GM12878 (cell line): ENCODE results near the gene RRP36. TPM values are rescaled to one million over a fixed set of nuclear protein-coding genes. Genes with fewer than 3 reads are reported as not detected.

Source experiments
- ATAC-seq: fragments of 200-7000 bp; cut with Tn5 transposase; 3 replicates; pipeline ENCODE4 v1.9.1; 2020; ENCODE audit warnings: mild to moderate bottlenecking, moderate library complexity
- BruUV-seq: library from RNA; stranded (reverse); fragments of 400-500 nt; replicated peaks from 2 replicates; lab custom pipeline; 2021; lab: Mats Ljungman, UMichigan
- CTCF ChIA-PET: fragments of 300-600 bp; sonication (Branson Sonifier 250); formaldehyde crosslinking; extraction: SDS; loops from one replicate; lab custom pipeline; 2021; ENCODE audit warnings: inconsistent platforms; lab: Yijun Ruan, JAX
- POLR2A ChIA-PET: fragments of 350-600 bp; formaldehyde crosslinking; extraction: SDS; loops from one replicate; lab custom pipeline; 2021; ENCODE audit warnings: inconsistent platforms; lab: Charles Lee
- RAD21 ChIA-PET: fragments of 300-600 bp; sonication (Branson Sonifier 250); formaldehyde crosslinking; loops from one replicate; lab custom pipeline; 2023; ENCODE audit warnings: antibody characterized with exemption; ENCODE audit not compliant: unreplicated experiment; lab: Charles Lee
- SMC1A ChIA-PET: fragments of 300-600 bp; sonication (Branson Sonifier 250); formaldehyde crosslinking; loops from one replicate; lab custom pipeline; 2023; ENCODE audit not compliant: unreplicated experiment, uncharacterized antibody; lab: Charles Lee
- DNase-seq: peaks from one replicate; pipeline ENCODE4 v3.0.0-alpha.2; 2011; ENCODE audit warnings: low read depth, low spot score
- FAIRE-seq: peaks from 3 replicates; lab custom pipeline; 2011; peaks lifted over from hg19 to GRCh38; lab: Jason Lieb, UNC
- H2AFZ ChIP-seq: 2 replicates; pipeline ENCODE4 v1.6.0; 2011; ENCODE audit warnings: low read depth, low read length, control low read depth; ENCODE audit not compliant: control insufficient read depth
- H3K27ac ChIP-seq: 2 replicates; pipeline ENCODE4 v1.5.1; 2011; ENCODE audit warnings: control low read depth; ENCODE audit not compliant: control insufficient read depth, insufficient read depth
- H3K27me3 ChIP-seq, 2 experiments: replicated peaks in 1 of 2; 2 replicates each; pipeline versions ENCODE4 v1.6.0 to v1.6.1; 2011; ENCODE audit warnings: low read length in 1 of 2; ENCODE audit not compliant: control insufficient read depth in 2 of 2, insufficient read depth in 2 of 2
- H3K36me3 ChIP-seq, 2 experiments: 2 replicates each; pipeline ENCODE4 v1.5.1; 2011; ENCODE audit warnings: low read length in 1 of 2; ENCODE audit not compliant: control insufficient read depth in 2 of 2, insufficient read depth in 2 of 2
- H3K4me1 ChIP-seq: 2 replicates; pipeline ENCODE4 v1.6.1; 2011; ENCODE audit warnings: mild to moderate bottlenecking, low read length, moderate library complexity, mixed read lengths; ENCODE audit not compliant: control insufficient read depth, insufficient read depth
- H3K4me2 ChIP-seq: 2 replicates; pipeline ENCODE4 v1.6.0; 2011; ENCODE audit warnings: control low read depth; ENCODE audit not compliant: control insufficient read depth, insufficient read depth
- H3K4me3 ChIP-seq: fragments of 200-600 bp; sonication (generic); 2 replicates; pipeline ENCODE4 v1.5.1; 2016
- H3K79me2 ChIP-seq: 2 replicates; pipeline ENCODE4 v1.6.0; 2011; ENCODE audit warnings: low read length; ENCODE audit not compliant: control insufficient read depth, insufficient read depth
- H3K9ac ChIP-seq: 2 replicates; pipeline ENCODE4 v1.8.0; 2011; ENCODE audit warnings: low read length, control low read depth, mixed read lengths; ENCODE audit not compliant: control insufficient read depth, insufficient read depth
- H3K9me3 ChIP-seq: replicated peaks from 3 replicates; pipeline ENCODE4 v1.5.1; 2011; ENCODE audit warnings: mild to moderate bottlenecking, low read length; ENCODE audit not compliant: control insufficient read depth, insufficient read depth
- H4K20me1 ChIP-seq: 2 replicates; pipeline ENCODE4 v1.6.0; 2011; ENCODE audit not compliant: control insufficient read depth, insufficient read depth
- CHD4 ChIP-seq: fragments of 200-600 bp; sonication (generic); IDR thresholded peaks from 2 replicates; pipeline ENCODE4 v1.6.1; 2016; ENCODE audit warnings: mild to moderate bottlenecking
- DPF2 ChIP-seq: fragments of 450-650 bp; IDR thresholded peaks from 2 replicates; pipeline ENCODE4 v1.6.1; 2017; ENCODE audit warnings: mild to moderate bottlenecking
- IRF4 ChIP-seq: IDR thresholded peaks from 2 replicates; pipeline ENCODE4 v1.6.1; 2011; ENCODE audit warnings: low read depth, low read length
- MXI1 ChIP-seq: fragments of 150-350 bp; IDR thresholded peaks from 2 replicates; pipeline ENCODE4 v1.6.1; 2011; ENCODE audit warnings: low read depth, mild to moderate bottlenecking, inconsistent platforms, low read length, improper control_type of control experiment
- RELA ChIP-seq: fragments of 450-650 bp; IDR thresholded peaks from 2 replicates; pipeline ENCODE4 v1.8.0; 2014; ENCODE audit warnings: borderline replicate concordance; ENCODE audit not compliant: partially characterized antibody
- SMC3 ChIP-seq: IDR thresholded peaks from 2 replicates; pipeline ENCODE4 v1.6.1; 2011; ENCODE audit warnings: low read length, improper control_type of control experiment, borderline replicate concordance
- SPI1 ChIP-seq: IDR thresholded peaks from 2 replicates; pipeline ENCODE4 v1.6.1; 2011; ENCODE audit warnings: low read depth, mild to moderate bottlenecking, low read length, moderate library complexity, borderline replicate concordance; ENCODE audit not compliant: insufficient read depth
- YBX1 ChIP-seq: fragments of 450-650 bp; IDR thresholded peaks from 2 replicates; pipeline ENCODE4 v1.6.1; 2016; ENCODE audit warnings: antibody characterized with exemption
- ZZZ3 ChIP-seq: IDR thresholded peaks from 2 replicates; pipeline ENCODE4 v1.6.1; 2011; ENCODE audit warnings: low read depth; ENCODE audit not compliant: control insufficient read depth, insufficient read length
- whole genome bisulfite sequencing: methylation state at CpG from one replicate; pipeline ENCODE4 v1.1.6; 2016; ENCODE audit warnings: low lambda C conversion rate; ENCODE audit not compliant: insufficient replicate concordance, insufficient coverage; ENCODE audit errors: missing lambda C conversion rate; 5-methylcytosine and 5-hydroxymethylcytosine counted together
- in situ Hi-C: fragments of 300-500 bp; cut with MboI; formaldehyde crosslinking; loops from 9 replicates; pipeline ENCODE4 v1.14.3; 2018; ENCODE audit warnings: mixed read lengths
- intact Hi-C: fragments of 100-400 bp; cut with micrococcal nuclease; formaldehyde crosslinking; loops from one replicate; pipeline ENCODE4 v1.14.2; 2022; ENCODE audit not compliant: unreplicated experiment
- polyA plus RNA-seq, 11 experiments: library from polyadenylated mRNA; depleted of rRNA in 4 of 11; unstranded in 6 of 11; stranded (reverse) in 5 of 11; fragments of >200 nt; fragmentation: Nextera tagmentation in 4 of 11; fragmentation: Illumina TruSeq in 1 of 11; extraction: Ambion mirVana in 4 of 11; extraction: Trizol in 1 of 11; gene quantifications; 1 replicate in 1 of 11; 2 replicates in 10 of 11; pipeline versions ENCODE4 v1.2.1 to v1.2.3, GENCODE V29; 2011 to 2016; ENCODE audit warnings: inconsistent platforms in 2 of 11, missing spikeins in 2 of 11, low read depth in 1 of 11
- total RNA-seq, 4 experiments: library from RNA; depleted of rRNA in 3 of 4; stranded (reverse); fragments of >200 nt in 3 of 4; fragmentation: Illumina TruSeq in 1 of 4; extraction: Trizol in 1 of 4; gene quantifications; 2 replicates each; pipeline versions ENCODE4 v1.2.1 to v1.2.3, GENCODE V29; 2013 to 2021
- TF ChIP-seq, protein P1 (sequence below): fragments of 450-650 bp; IDR thresholded peaks from 2 replicates; pipeline ENCODE4 v1.6.1; 2016; ENCODE audit warnings: mild to moderate bottlenecking
- TF ChIP-seq, protein P2 (sequence below): fragments of 450-650 bp; IDR thresholded peaks from 2 replicates; pipeline ENCODE4 v1.6.1; 2017; ENCODE audit warnings: mild to moderate bottlenecking
- TF ChIP-seq, protein P3 (sequence below): IDR thresholded peaks from 2 replicates; pipeline ENCODE4 v1.6.1; 2011; ENCODE audit warnings: low read depth, low read length, improper control_type of control experiment, borderline replicate concordance
- TF ChIP-seq, protein P4 (sequence below): fragments of 450-650 bp; formaldehyde crosslinking; IDR thresholded peaks from 2 replicates; pipeline ENCODE4 v1.5.0; 2022; ENCODE audit warnings: mild to moderate bottlenecking, missing genetic modification characterization

The RRP36 gene
- total and polyA plus RNA-seq, 10 of the 15 experiments (the other 5 are each of a cell fraction or from before 2014, with no cell fraction given) = 17.6 to 101 (median 69.7) TPM

DNA sequence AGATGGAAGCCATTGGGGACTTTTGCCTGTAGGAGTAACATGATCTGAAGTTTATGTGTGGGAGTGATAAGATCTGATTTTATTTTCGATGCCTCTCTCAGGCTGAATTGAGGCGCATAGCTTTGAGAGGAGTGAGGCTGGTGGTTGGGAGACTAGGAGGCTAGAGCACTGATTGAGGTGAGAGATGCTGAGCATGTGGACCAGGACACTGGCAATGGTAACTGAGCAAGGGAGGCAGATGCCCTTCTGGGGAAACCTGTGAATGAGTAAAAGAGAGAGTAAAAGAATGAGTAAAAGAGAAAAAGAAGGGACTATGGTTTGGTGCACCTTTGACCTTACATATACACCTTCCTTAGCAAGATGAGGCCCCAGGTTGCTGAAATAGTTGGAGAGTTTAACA is 3.0 kb downstream of the RRP36 start (continued):
- TF ChIP-seq, protein P1, sequence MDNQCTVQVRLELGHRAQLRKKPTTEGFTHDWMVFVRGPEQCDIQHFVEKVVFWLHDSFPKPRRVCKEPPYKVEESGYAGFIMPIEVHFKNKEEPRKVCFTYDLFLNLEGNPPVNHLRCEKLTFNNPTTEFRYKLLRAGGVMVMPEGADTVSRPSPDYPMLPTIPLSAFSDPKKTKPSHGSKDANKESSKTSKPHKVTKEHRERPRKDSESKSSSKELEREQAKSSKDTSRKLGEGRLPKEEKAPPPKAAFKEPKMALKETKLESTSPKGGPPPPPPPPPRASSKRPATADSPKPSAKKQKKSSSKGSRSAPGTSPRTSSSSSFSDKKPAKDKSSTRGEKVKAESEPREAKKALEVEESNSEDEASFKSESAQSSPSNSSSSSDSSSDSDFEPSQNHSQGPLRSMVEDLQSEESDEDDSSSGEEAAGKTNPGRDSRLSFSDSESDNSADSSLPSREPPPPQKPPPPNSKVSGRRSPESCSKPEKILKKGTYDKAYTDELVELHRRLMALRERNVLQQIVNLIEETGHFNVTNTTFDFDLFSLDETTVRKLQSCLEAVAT = no peak
- TF ChIP-seq, all 136 proteins: peak for 0

DNA sequence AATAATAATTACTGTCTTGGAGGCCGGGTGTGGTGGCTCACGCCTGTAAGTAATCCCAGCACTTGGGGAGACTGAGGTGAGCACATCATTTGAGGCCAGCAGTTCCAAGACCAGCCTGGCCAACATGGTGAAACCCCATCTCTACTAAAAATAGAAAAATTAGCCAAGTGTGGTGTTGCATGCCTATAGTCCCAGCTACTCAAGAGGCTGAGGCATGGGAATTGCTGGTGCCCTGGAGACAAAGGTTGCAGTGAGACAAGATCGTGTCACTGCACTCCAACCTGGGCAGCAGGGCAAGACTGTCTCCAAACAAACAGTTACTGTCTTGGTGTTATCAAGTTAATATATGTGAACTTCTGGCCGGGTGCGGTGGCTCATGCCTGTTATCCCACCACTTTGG is 4.9 kb downstream of the RRP36 start:
- H3K9me3 ChIP-seq = no peaks in the 10 kb centered on the region
- BruUV-seq = no TSS peak
- peaks cover 3% of the 10 kb centered on the region; the same call in 1 of the 2 replicates for H4K20me1 ChIP-seq
- H3K9ac ChIP-seq = no peak overlapping the region
- H3K36me3 ChIP-seq = peaks cover 12 to 28% of the 10 kb centered on the region in 2 experiments
- H3K4me1 ChIP-seq = peaks cover 6% of the 10 kb centered on the region; the same call in 1 of the 2 replicates
- SMC1A ChIA-PET = no interaction called here
- H3K27ac ChIP-seq = no peak overlapping the region
- H3K4me3 ChIP-seq = no peak overlapping the region
- RAD21 ChIA-PET = no interaction called here
- no peak overlapping the region for H3K4me2 ChIP-seq
- no peak overlapping the region for H2AFZ ChIP-seq
- TF ChIP-seq, protein P2, sequence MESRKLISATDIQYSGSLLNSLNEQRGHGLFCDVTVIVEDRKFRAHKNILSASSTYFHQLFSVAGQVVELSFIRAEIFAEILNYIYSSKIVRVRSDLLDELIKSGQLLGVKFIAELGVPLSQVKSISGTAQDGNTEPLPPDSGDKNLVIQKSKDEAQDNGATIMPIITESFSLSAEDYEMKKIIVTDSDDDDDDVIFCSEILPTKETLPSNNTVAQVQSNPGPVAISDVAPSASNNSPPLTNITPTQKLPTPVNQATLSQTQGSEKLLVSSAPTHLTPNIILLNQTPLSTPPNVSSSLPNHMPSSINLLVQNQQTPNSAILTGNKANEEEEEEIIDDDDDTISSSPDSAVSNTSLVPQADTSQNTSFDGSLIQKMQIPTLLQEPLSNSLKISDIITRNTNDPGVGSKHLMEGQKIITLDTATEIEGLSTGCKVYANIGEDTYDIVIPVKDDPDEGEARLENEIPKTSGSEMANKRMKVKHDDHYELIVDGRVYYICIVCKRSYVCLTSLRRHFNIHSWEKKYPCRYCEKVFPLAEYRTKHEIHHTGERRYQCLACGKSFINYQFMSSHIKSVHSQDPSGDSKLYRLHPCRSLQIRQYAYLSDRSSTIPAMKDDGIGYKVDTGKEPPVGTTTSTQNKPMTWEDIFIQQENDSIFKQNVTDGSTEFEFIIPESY = no peak
- TF ChIP-seq MXI1 (no peak), YBX1 (no peak), DPF2 (no peak), RELA (no peak), CHD4 (no peak), SPI1 (no peak), IRF4 (no peak), ZZZ3 (no peak), SMC3 (no peak)
- TF ChIP-seq, protein P3, sequence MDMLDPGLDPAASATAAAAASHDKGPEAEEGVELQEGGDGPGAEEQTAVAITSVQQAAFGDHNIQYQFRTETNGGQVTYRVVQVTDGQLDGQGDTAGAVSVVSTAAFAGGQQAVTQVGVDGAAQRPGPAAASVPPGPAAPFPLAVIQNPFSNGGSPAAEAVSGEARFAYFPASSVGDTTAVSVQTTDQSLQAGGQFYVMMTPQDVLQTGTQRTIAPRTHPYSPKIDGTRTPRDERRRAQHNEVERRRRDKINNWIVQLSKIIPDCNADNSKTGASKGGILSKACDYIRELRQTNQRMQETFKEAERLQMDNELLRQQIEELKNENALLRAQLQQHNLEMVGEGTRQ = no peak
- TF ChIP-seq, protein P4, sequence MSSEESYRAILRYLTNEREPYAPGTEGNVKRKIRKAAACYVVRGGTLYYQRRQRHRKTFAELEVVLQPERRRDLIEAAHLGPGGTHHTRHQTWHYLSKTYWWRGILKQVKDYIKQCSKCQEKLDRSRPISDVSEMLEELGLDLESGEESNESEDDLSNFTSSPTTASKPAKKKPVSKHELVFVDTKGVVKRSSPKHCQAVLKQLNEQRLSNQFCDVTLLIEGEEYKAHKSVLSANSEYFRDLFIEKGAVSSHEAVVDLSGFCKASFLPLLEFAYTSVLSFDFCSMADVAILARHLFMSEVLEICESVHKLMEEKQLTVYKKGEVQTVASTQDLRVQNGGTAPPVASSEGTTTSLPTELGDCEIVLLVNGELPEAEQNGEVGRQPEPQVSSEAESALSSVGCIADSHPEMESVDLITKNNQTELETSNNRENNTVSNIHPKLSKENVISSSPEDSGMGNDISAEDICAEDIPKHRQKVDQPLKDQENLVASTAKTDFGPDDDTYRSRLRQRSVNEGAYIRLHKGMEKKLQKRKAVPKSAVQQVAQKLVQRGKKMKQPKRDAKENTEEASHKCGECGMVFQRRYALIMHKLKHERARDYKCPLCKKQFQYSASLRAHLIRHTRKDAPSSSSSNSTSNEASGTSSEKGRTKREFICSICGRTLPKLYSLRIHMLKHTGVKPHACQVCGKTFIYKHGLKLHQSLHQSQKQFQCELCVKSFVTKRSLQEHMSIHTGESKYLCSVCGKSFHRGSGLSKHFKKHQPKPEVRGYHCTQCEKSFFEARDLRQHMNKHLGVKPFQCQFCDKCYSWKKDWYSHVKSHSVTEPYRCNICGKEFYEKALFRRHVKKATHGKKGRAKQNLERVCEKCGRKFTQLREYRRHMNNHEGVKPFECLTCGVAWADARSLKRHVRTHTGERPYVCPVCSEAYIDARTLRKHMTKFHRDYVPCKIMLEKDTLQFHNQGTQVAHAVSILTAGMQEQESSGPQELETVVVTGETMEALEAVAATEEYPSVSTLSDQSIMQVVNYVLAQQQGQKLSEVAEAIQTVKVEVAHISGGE (CRISPR knock-in tag) = no peak
- FAIRE-seq (no peak), ATAC-seq (no peak), DNase-seq (no peak)
- intact Hi-C loops = no loop called here
- in situ Hi-C loops = no loop called here
- CTCF ChIA-PET = interaction anchor here (1.4 kb wide), 1 partner anchor 117 kb away, joined by 3 read pairs; no protein-coding TSS in a partner anchor
- no peaks in the 10 kb centered on the region for H3K27me3 ChIP-seq
- H3K79me2 ChIP-seq = peaks cover 21% of the 10 kb centered on the region
- 96% methylated on average over 5 of the region's 5 CpGs for WGBS
- POLR2A ChIA-PET = interaction anchor here (0.6 kb wide), 1 partner anchor 47 kb away, joined by 4 read pairs; no protein-coding TSS in a partner anchor
